DOHH2 (cell line): ENCODE data around the gene SLIT1.

Source experiments
- CTCF ChIP-seq: fragments of 200-600 bp; sonication (generic); IDR thresholded peaks from one replicate; pipeline ENCODE4 v1.5.1; 2014; ENCODE audit warnings: antibody characterized with exemption, mild to moderate bottlenecking, low read depth, low read length; ENCODE audit not compliant: poor library complexity, severe bottlenecking
- EZH2phosphoT487 ChIP-seq: fragments of 200-600 bp; sonication (generic); IDR thresholded peaks from 2 replicates; pipeline ENCODE4 v1.6.1; 2017; ENCODE audit warnings: borderline replicate concordance, mild to moderate bottlenecking, antibody characterized with exemption, low read length, moderate library complexity, mixed read lengths

- TF ChIP-seq EZH2phosphoT487 (no peak), CTCF (no peak)
Observed at GRCh38 chr10:97173036-97173435, 12.7 kb downstream of the SLIT1 start.
